IPS-18c (cell line): ENCODE measurements around the gene DCDC1.

ENCODE experiments used
- H3K4me3 ChIP-seq: 2 replicates; pipeline ENCODE4 v1.7.0; 2013; ENCODE audit warnings: low read depth, mild to moderate bottlenecking, low read length, moderate library complexity; ENCODE audit not compliant: insufficient read depth
- H3K9me3 ChIP-seq: one replicate; pipeline ENCODE4 v1.6.1; 2013; ENCODE audit warnings: mild to moderate bottlenecking, low read length, moderate library complexity; ENCODE audit not compliant: control insufficient read depth, insufficient read depth

DCDC1 gene

GRCh38 chr11:31092638-31093037 lies 276.9 kb downstream of the DCDC1 start:
- H3K4me3 ChIP-seq = no peak overlapping the region

GRCh38 chr11:31089117-31089516 lies 280.4 kb downstream of the DCDC1 start:
- Histone ChIP-seq H3K9me3 (no peaks in the 10 kb centered on the region), H3K4me3 (no peak overlapping the region)

More at GRCh38 chr11:31092638-31093037, 276.9 kb downstream of the DCDC1 start:
- H3K9me3 ChIP-seq = no peaks in the 10 kb centered on the region

GRCh38 chr11:31069447-31070205 lies 299.9 kb downstream of the DCDC1 start:
- no peak overlapping the region for H3K4me3 ChIP-seq
- no peaks in the 10 kb centered on the region for H3K9me3 ChIP-seq

- no peaks in the 10 kb centered on the region for H3K9me3 ChIP-seq
- H3K4me3 ChIP-seq = no peak overlapping the region
Observed at GRCh38 chr11:31060880-31061279, 308.7 kb downstream of the DCDC1 start.

GRCh38 chr11:31059529-31059928 lies 310.0 kb downstream of the DCDC1 start:
- no peak overlapping the region for H3K4me3 ChIP-seq
- H3K9me3 ChIP-seq = no peaks in the 10 kb centered on the region

- Histone ChIP-seq H3K4me3 (no peak overlapping the region; the same call in 1 of the 2 replicates), H3K9me3 (peaks cover 2% of the 10 kb centered on the region)
Observed at GRCh38 chr11:31050061-31050765, 319.3 kb downstream of the DCDC1 start.

GRCh38 chr11:31045335-31045734 lies 324.2 kb downstream of the DCDC1 start:
- H3K9me3 ChIP-seq = no peaks in the 10 kb centered on the region
- H3K4me3 ChIP-seq = no peak overlapping the region

- Histone ChIP-seq H3K9me3 (no peaks in the 10 kb centered on the region), H3K4me3 (no peak overlapping the region)
Observed at GRCh38 chr11:31030138-31030792, 339.3 kb downstream of the DCDC1 start.

GRCh38 chr11:31026315-31026714 lies 343.2 kb downstream of the DCDC1 start:
- Histone ChIP-seq H3K9me3 (no peaks in the 10 kb centered on the region), H3K4me3 (no peak overlapping the region)

GRCh38 chr11:31022080-31022479 lies 347.5 kb downstream of the DCDC1 start:
- H3K4me3 ChIP-seq = no peak overlapping the region; the same call in 1 of the 2 replicates
- H3K9me3 ChIP-seq = no peaks in the 10 kb centered on the region

- Histone ChIP-seq H3K9me3 (no peaks in the 10 kb centered on the region), H3K4me3 (no peak overlapping the region)
Observed at GRCh38 chr11:31019786-31020185, 349.8 kb downstream of the DCDC1 start.

- no peak overlapping the region for H3K4me3 ChIP-seq
Observed at GRCh38 chr11:31005202-31005601, 364.3 kb downstream of the DCDC1 start.

GRCh38 chr11:31001427-31001826 lies 368.1 kb downstream of the DCDC1 start:
- H3K9me3 ChIP-seq = no peaks in the 10 kb centered on the region
- H3K4me3 ChIP-seq = no peak overlapping the region

More at GRCh38 chr11:31005202-31005601, 364.3 kb downstream of the DCDC1 start:
- no peaks in the 10 kb centered on the region for H3K9me3 ChIP-seq

- no peak overlapping the region for H3K4me3 ChIP-seq
- H3K9me3 ChIP-seq = no peaks in the 10 kb centered on the region
Observed at GRCh38 chr11:31000381-31000780, 369.2 kb downstream of the DCDC1 start.

GRCh38 chr11:30992513-30992849 lies 377.1 kb downstream of the DCDC1 start:
- Histone ChIP-seq H3K9me3 (no peaks in the 10 kb centered on the region), H3K4me3 (no peak overlapping the region)

- Histone ChIP-seq H3K9me3 (no peaks in the 10 kb centered on the region), H3K4me3 (no peak overlapping the region)
Observed at GRCh38 chr11:30991802-30992512, 377.6 kb downstream of the DCDC1 start.

GRCh38 chr11:30991376-30991775 lies 378.2 kb downstream of the DCDC1 start:
- Histone ChIP-seq H3K9me3 (no peaks in the 10 kb centered on the region), H3K4me3 (no peak overlapping the region)
